Subcutaneous abdominal adipose tissue (tissue), 5 donors: ENCODE measurements around the gene SLC38A11.

Source experiments
- H3K27ac ChIP-seq: one replicate; pipeline ENCODE4 v1.7.0; 2013; ENCODE audit warnings: low read depth, mild to moderate bottlenecking, inconsistent platforms, low read length, moderate library complexity
- H3K27me3 ChIP-seq, 5 donors: one replicate each; pipeline ENCODE4 v1.7.0; 2013; ENCODE audit warnings: low read length in 5 of 5, inconsistent platforms in 1 of 5; ENCODE audit not compliant: control insufficient read depth in 5 of 5, insufficient read depth in 4 of 5
- H3K36me3 ChIP-seq, 5 donors: one replicate each; pipeline ENCODE4 v1.7.0; 2013; ENCODE audit warnings: low read length in 5 of 5; ENCODE audit not compliant: control insufficient read depth in 5 of 5, insufficient read depth in 5 of 5
- H3K4me1 ChIP-seq, 5 donors: one replicate each; pipeline ENCODE4 v1.7.0; 2013; ENCODE audit warnings: low read length in 5 of 5, mild to moderate bottlenecking in 3 of 5, moderate library complexity in 1 of 5; ENCODE audit not compliant: control insufficient read depth in 5 of 5, insufficient read depth in 5 of 5
- H3K4me3 ChIP-seq, 5 donors: one replicate each; pipeline ENCODE4 v1.7.0; 2013; ENCODE audit warnings: low read length in 5 of 5, low read depth in 1 of 5
- H3K9ac ChIP-seq, 5 donors: one replicate each; pipeline ENCODE4 v1.7.0; 2013; ENCODE audit warnings: low read length in 5 of 5, mild to moderate bottlenecking in 4 of 5, moderate library complexity in 3 of 5
- H3K9me3 ChIP-seq, 5 donors: one replicate each; pipeline ENCODE4 v1.7.0; 2013; ENCODE audit warnings: low read length in 5 of 5; ENCODE audit not compliant: control insufficient read depth in 5 of 5
- donor health status: healthy.
- donor health status: healthy.
- donor health status: healthy.
- donor health status: healthy.
- donor health status: healthy.

Gene SLC38A11

DNA sequence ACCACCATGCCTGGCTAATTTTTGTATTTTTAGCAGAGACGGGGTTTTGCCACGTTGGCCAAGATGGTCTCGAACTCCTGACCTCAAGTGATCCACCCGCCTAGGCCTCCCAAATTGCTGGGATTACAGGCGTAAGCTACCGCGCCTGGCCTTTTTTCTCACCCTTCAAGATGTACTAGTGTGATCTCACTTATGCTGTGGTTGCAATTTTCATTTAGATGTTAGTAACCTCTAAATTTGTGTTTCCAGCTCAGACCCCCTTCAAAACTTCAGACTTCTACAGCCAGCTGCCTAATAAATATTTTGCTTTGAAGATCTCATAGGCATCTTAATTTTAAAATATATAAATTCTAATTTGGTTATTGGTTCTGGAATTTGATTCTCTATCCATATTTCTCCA is 8.0 kb downstream of the SLC38A11 start:
- H3K9ac ChIP-seq = no peak overlapping the region
- no peaks in the 10 kb centered on the region for H3K9me3 ChIP-seq
- no peaks in the 10 kb centered on the region for H3K4me1 ChIP-seq
- peaks cover 0 to 3% (median 0%) of the 10 kb centered on the region in 5 donors for H3K36me3 ChIP-seq
- peaks cover 0 to 3% (median 0%) of the 10 kb centered on the region in 5 donors for H3K27me3 ChIP-seq
- H3K4me3 ChIP-seq = no peak overlapping the region
- H3K27ac ChIP-seq = no peak overlapping the region

DNA sequence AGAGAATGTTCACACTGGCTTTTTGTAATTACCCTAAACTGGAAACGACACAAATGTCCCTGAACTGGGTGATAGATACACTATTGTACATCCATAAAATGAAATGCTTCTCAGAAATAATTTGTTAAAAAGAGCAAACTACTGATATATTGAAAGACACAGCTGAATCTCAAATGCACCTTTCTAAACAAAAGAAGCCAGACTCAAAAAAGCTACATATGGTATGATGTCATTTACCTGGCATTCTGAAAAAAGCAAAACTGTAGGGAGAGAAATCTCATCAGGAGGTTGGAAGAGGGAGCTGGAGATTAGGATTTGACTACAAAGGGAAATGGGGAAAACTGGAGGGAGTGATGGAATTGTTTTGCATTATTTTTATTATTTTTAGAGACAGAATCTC is 12.0 kb downstream of the SLC38A11 start:
- Histone ChIP-seq H3K9me3 (no peaks in the 10 kb centered on the region), H3K27me3 (no peaks in the 10 kb centered on the region), H3K4me1 (no peaks in the 10 kb centered on the region), H3K4me3 (no peak overlapping the region), H3K36me3 (no peaks in the 10 kb centered on the region), H3K27ac (no peak overlapping the region), H3K9ac (no peak overlapping the region)

DNA sequence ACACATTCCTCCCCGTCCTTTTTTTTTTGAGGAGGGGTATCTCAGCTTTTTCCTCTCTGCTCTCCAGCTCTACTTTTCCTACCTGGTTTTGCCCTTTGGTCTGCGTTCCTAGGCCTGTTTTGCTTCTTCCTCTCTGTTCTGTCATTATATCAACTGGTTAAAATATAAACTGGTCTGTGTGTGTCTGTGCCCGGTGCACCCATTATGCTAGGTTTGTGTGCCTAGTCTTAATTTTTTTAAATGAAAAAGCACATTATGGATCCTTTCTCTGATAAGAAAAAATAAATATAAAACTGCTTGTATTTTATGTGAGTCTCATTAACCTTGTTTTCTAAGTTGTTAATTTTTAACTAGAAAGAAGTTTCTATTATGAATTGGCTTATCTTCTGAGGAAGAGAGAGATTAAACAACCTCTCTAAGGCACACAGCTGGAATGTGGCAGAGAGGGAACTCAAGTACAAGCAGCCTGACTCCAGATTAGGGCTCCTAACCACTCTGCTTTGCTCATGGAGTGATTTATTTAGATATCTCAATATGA is 17.4 kb downstream of the SLC38A11 start:
- no peak overlapping the region for H3K9ac ChIP-seq
- no peak overlapping the region for H3K4me3 ChIP-seq
- H3K27ac ChIP-seq = no peak overlapping the region
- H3K36me3 ChIP-seq = no peaks in the 10 kb centered on the region
- H3K4me1 ChIP-seq = no peaks in the 10 kb centered on the region
- H3K27me3 ChIP-seq = no peaks in the 10 kb centered on the region
- no peaks in the 10 kb centered on the region for H3K9me3 ChIP-seq

DNA sequence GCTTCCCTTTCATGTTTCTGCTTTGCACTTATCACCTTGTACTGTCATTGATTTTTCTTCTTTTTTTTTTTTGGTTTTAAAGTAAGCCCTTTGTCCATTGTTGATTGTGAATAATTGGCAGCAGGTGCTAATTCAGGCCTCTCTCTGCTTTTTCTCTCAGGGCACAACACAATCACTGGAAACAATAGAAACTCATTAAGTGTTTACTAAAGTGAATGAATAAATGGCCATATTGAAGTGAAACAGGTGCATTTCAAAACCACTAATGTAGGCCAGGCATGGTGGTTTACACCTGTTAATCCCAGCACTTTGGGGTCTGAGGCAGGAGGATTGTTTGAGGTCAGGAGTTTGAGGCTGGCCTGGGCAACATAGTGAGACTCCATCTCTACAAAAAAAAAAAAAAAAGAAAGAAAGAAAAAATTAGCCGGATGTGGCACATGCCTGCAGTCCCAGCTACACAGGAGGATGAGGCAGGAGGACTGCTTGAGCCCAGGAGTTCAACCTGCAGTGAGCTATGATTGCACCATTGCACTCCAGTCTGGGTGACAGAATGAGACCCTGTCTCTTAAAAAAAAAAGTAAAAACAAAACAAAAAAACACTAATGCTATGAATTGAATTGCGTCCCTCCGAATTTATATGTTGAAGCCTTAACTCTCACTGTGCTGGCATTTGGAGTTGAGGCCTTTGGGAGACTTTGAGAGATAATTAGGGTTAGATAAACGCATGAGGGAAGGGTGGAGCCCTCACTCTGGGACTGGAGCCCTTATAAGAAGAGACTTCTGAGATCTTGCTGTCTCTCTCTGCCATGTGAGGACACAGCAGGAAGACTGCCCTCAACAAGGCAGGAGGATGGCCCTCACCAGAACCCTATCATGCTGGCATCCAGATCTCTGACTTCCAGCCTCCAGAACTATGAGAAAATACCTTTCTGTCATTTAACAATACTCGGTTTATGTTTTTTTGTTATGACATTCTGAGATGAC is 19.9 kb downstream of the SLC38A11 start:
- H3K9me3 ChIP-seq = no peaks in the 10 kb centered on the region
- no peak overlapping the region for H3K4me3 ChIP-seq
- H3K27ac ChIP-seq = no peak overlapping the region
- H3K4me1 ChIP-seq = no peaks in the 10 kb centered on the region
- no peak overlapping the region for H3K9ac ChIP-seq
- H3K27me3 ChIP-seq = no peaks in the 10 kb centered on the region
- H3K36me3 ChIP-seq = no peaks in the 10 kb centered on the region

DNA sequence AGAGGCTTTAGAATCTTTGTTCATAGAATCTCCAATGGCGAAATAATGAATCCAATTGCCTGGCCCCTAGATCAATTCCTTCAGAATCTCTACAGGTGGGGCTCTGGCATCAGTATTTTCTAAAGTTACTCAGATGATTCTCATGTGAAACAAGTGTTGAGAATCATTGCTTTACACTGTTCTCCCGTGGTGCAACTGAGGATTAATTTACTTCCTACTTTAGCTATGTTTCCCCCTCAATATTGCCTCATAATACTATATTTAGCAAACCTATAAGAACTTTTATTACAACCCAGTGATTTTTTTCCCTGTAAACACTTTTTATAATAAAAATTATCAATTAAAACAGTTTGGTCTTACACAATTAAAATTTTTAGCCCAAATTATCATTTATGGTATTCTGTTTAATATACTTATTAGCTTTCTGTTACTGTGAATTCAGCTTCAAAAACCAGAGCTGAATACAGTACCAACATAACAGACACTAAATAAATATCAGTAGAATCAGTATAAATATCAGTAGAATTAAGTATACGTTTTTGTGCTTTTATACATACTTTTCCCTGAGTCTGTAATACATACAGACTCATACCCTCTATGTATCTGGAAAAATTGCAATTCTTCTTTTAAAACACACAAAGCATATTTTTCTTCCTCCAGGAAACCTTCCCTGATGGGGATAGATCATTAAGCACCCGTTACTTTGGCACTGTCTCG is 20.8 kb downstream of the SLC38A11 start:
- H3K4me3 ChIP-seq = no peak overlapping the region
- no peak overlapping the region for H3K9ac ChIP-seq
- H3K27me3 ChIP-seq = no peaks in the 10 kb centered on the region
- H3K9me3 ChIP-seq = no peaks in the 10 kb centered on the region
- no peaks in the 10 kb centered on the region for H3K4me1 ChIP-seq
- H3K36me3 ChIP-seq = no peaks in the 10 kb centered on the region
- H3K27ac ChIP-seq = no peak overlapping the region

DNA sequence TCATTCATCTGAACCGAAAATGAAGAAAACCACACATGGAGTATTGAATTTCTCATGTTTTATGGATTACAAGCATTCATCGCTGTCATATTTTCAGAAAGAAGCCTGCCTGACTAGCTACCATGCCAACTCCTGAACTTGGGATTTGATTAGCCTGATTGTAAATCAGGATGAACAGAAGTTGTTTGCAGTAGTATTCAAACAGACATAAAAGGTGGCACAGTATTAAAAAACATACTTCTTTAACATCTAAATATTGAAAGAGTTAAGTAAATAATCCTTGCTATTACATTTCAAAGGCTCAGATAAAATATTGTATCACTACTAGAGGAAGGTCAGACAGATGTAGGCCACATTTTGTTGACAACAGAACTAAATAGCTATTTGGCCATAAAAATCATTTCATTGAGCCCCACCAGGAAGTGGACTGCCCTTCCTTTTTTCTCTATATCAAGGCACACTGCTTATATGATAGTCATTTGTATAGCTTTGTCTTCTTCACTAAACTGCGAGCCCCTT is 21.6 kb downstream of the SLC38A11 start:
- Histone ChIP-seq H3K4me1 (no peaks in the 10 kb centered on the region), H3K36me3 (no peaks in the 10 kb centered on the region), H3K9me3 (no peaks in the 10 kb centered on the region), H3K27ac (no peak overlapping the region), H3K9ac (no peak overlapping the region), H3K27me3 (no peaks in the 10 kb centered on the region), H3K4me3 (no peak overlapping the region)

DNA sequence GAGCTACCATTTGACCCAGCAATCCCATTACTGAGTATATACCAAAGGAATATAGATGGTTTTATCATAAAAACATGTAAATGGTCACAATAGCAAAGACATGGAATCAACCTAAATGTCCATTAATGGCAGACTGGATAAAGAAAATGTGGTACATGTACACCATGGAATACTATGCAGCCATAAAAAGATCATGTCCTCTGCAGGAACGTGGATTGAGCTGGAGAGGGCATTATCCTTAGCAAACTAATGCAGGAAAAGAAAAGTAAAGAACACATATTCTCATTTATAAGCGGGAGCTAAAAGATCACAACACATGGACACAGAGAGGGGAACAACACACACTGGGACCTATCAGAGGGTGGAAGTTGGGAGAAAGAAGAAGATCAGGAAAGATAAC is 22.9 kb downstream of the SLC38A11 start:
- Histone ChIP-seq H3K9me3 (no peaks in the 10 kb centered on the region), H3K36me3 (no peaks in the 10 kb centered on the region), H3K27ac (no peak overlapping the region), H3K4me1 (no peaks in the 10 kb centered on the region), H3K4me3 (no peak overlapping the region), H3K27me3 (no peaks in the 10 kb centered on the region), H3K9ac (no peak overlapping the region)

DNA sequence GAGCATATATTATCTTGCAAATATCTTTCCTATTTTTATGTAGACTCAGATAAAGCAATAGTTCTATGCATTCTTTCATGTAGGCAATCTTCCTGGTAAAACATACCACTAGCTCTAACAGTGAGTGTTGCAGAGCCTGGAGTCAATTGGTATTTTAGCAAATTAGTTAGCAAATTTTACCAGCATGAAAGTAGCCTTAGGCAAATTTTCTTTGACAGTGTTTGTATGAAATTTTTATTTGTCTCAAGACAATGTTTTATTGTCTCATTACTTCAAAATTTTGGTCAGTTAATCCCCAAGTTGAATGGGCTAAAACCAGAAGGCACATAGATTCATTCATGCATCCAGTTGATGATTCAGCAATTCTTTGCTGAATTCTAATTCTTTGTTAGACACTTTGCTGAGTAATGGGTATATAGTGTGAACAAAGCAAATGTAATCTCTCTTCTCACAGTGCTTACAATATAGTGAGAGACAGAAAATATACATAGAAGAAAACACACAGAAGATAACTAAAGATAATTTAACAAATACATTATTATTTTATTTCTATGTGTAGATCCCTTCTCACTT is 27.1 kb downstream of the SLC38A11 start:
- H3K27me3 ChIP-seq = no peaks in the 10 kb centered on the region
- no peaks in the 10 kb centered on the region for H3K36me3 ChIP-seq
- no peak overlapping the region for H3K4me3 ChIP-seq
- H3K9me3 ChIP-seq = no peaks in the 10 kb centered on the region
- no peak overlapping the region for H3K9ac ChIP-seq
- no peaks in the 10 kb centered on the region for H3K4me1 ChIP-seq
- H3K27ac ChIP-seq = no peak overlapping the region

DNA sequence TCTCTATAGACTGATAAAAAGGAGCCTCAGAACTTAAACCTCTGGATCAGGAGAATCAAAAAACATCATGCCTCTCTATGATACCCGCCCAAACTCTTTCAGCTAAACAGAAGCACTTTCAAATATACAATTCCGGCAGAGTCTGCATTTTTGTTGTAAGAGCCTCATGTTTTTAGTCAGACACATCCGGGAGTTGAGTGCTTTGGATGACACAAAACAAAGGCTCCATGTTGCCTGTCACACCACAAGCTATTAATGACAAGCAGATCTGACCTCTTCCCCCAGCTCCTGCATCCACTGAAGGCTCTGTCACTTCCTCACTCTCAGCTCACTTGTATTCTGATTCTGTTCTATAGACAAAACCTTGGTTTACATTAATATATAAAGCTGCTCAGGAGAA is 33.2 kb downstream of the SLC38A11 start:
- H3K27ac ChIP-seq = no peak overlapping the region

More for the DNA sequence above, 33.2 kb downstream of the SLC38A11 start:
- H3K36me3 ChIP-seq = no peaks in the 10 kb centered on the region
- H3K4me1 ChIP-seq = peaks cover 0 to 3% (median 0%) of the 10 kb centered on the region in 5 donors
- H3K9ac ChIP-seq = no peak overlapping the region
- H3K4me3 ChIP-seq = no peak overlapping the region
- no peaks in the 10 kb centered on the region for H3K9me3 ChIP-seq
- H3K27me3 ChIP-seq = no peaks in the 10 kb centered on the region
